Right lobe of liver (tissue), 6 donors: ENCODE data around the gene ZYG11B. TPM values are rescaled to one million over a fixed set of nuclear protein-coding genes. Genes with fewer than 3 reads are reported as not detected.
A peak's percentile ranks its signal among the peaks of the same experiment; 100 is the strongest.
"Not testable (repeated sequence)": the region's sequence is repeated elsewhere in the genome, so short reads cannot be mapped to it uniquely, and the experiment has no call there.

Source experiments
- ATAC-seq, 4 donors: fragments of 200-7000 bp; cut with Tn5 transposase; one replicate each; pipeline ENCODE4 v1.9.1; 2020; ENCODE audit warnings: mild to moderate bottlenecking in 4 of 4, moderate library complexity in 4 of 4
- DNase-seq, 3 donors: peaks; one replicate each; pipeline ENCODE4 v3.0.0-alpha.2; 2020
- H3K27ac ChIP-seq, 3 donors: fragments of 200-600 bp; one replicate each; pipeline ENCODE4 v1.8.0; 2022
- H3K27me3 ChIP-seq, 2 donors: fragments of 200-600 bp; one replicate each; pipeline ENCODE4 v1.8.0; 2022
- H3K36me3 ChIP-seq, 4 donors: fragments of 200-600 bp; sonication (generic) in 1 of 4; one replicate each; pipeline versions ENCODE4 v1.5.1 to v1.8.0; 2017 to 2022; ENCODE audit warnings: control low read depth in 1 of 4
- H3K4me1 ChIP-seq, 4 donors: fragments of 200-600 bp; sonication (generic) in 1 of 4; one replicate each; pipeline versions ENCODE4 v1.5.1 to v1.8.0; 2017 to 2022; ENCODE audit warnings: control low read depth in 1 of 4
- H3K4me3 ChIP-seq, 3 donors: fragments of 200-600 bp; one replicate each; pipeline ENCODE4 v1.8.0; 2022
- H3K9me3 ChIP-seq, 4 donors: fragments of 200-600 bp; sonication (generic) in 1 of 4; one replicate each; pipeline versions ENCODE4 v1.5.1 to v1.8.0; 2017 to 2022; ENCODE audit warnings: control low read depth in 1 of 4
- POLR2A ChIP-seq: fragments of 450-650 bp; IDR thresholded peaks from one replicate; pipeline ENCODE4 v1.6.1; 2017; ENCODE audit warnings: antibody characterized with exemption, mild to moderate bottlenecking
- WGBS: methylation state at CpG from one replicate; pipeline ENCODE4 v1.1.6; 2018; ENCODE audit warnings: low coverage, low lambda C conversion rate; ENCODE audit not compliant: insufficient coverage; ENCODE audit errors: missing lambda C conversion rate; 5-methylcytosine and 5-hydroxymethylcytosine counted together
- intact Hi-C, 2 donors: fragments of 100-400 bp; cut with DNase I; formaldehyde crosslinking; loops; one replicate each; pipeline versions ENCODE4 v1.11.2 to v1.14.1; 2022
- total RNA-seq, 6 experiments: library from RNA; depleted of rRNA in 2 of 6; stranded (reverse); fragments of >200 nt in 2 of 6; fragmentation: NEBNext Ultra II Directional in 3 of 6; extraction: Animal tissue kit (Norgen Biotek cat#: 25700) in 3 of 6; gene quantifications; one replicate each; pipeline versions ENCODE4 v1.1.0 to v1.2.4, GENCODE V29; 2016 to 2023
- TF ChIP-seq, protein P1 (sequence below), 4 donors: fragments of 200-600 bp in 3 of 4; fragments of 450-650 bp in 1 of 4; IDR thresholded peaks; one replicate each; pipeline versions ENCODE4 v1.5.1 to v1.8.0; 2016 to 2022; ENCODE audit warnings: antibody characterized with exemption in 4 of 4, mild to moderate bottlenecking in 2 of 4
- donor health status: DM: no; HTN: yes; CAD: no.
- donor health status: DM: no; HTN: no; CAD: no.
- donor health status: DM: no; HTN: no; CAD: no.
- donor health status: DM: no; HTN: yes; CAD: no.
- donor health status: DM: no; HTN: yes; CAD: no.

ZYG11B gene
- total RNA-seq, 6 experiments from 2014 or later: 17.7 to 39.2 (median 30.9) TPM

DNA sequence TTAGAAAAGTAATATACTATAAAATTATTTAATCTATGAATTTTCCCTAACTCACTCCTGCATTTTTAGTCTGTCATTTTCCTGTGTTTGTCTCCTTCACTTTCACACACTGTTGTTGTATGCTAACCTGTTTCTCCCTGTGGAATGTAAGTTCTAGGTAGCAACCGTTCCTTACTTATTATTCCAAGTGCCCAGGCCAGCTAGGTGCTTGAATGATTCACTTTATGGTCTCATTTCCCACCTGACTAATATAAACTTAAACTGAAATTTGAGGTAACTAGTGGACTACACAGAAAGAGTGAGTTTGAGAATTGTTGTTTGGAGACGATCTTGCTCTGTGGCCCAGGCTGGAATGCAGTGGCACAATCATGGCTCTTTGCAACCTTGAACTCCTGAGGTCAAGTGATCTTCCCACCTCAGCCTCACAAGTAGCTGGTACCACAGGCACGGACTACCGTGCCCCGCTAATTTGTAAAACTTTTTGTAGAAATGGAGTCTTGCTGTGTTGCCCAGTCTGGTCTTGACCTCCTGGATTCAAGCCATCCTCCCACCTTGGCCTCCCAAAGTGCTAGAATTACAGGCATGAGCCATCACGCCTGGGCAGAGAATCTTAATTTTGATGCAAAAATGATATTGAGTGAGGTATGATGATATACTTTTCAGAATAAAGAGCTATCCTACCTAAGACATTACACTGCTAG, 1.9 kb downstream of the ZYG11B start:
- H3K36me3 ChIP-seq: no peaks in the 10 kb centered on the region
- peak in 1 of 3 donors; percentile 19 for DNase-seq
- intact Hi-C loops: no loop called here

DNA sequence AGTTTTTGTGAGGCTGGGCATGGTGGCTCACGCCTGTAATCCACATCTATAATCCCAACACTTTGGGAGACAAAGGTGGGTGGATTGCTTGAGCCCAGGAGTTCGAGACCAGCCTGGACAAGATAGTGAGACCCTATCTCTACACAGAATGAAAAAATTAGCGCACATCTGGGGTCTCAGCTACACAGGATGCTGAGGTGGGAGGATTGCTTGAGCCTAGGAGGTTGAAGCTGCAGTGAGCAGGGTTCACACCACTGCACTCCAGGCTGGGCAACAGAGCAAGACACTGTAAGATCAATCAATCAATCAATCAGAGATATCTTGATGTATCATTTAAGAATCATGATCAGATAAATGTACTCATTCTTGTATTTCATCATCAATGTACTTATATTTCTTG, 7.1 kb downstream of the ZYG11B start:
- intact Hi-C loops: no loop called here
- no peaks in the 10 kb centered on the region for H3K36me3 ChIP-seq
- H3K27ac ChIP-seq: no peak overlapping the region
- no peak for TF ChIP-seq POLR2A
- TF ChIP-seq, protein P1, sequence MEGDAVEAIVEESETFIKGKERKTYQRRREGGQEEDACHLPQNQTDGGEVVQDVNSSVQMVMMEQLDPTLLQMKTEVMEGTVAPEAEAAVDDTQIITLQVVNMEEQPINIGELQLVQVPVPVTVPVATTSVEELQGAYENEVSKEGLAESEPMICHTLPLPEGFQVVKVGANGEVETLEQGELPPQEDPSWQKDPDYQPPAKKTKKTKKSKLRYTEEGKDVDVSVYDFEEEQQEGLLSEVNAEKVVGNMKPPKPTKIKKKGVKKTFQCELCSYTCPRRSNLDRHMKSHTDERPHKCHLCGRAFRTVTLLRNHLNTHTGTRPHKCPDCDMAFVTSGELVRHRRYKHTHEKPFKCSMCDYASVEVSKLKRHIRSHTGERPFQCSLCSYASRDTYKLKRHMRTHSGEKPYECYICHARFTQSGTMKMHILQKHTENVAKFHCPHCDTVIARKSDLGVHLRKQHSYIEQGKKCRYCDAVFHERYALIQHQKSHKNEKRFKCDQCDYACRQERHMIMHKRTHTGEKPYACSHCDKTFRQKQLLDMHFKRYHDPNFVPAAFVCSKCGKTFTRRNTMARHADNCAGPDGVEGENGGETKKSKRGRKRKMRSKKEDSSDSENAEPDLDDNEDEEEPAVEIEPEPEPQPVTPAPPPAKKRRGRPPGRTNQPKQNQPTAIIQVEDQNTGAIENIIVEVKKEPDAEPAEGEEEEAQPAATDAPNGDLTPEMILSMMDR (IDR thresholded peaks at IDR 0.05): no peak
- H3K4me1 ChIP-seq: peaks cover 0 to 27% (median 9%) of the 10 kb centered on the region in 4 donors
- no peaks in the 10 kb centered on the region for H3K9me3 ChIP-seq
- no peaks in the 10 kb centered on the region for H3K27me3 ChIP-seq
- DNase-seq (peak in 1 of 3 donors; percentile 9), ATAC-seq (no peak)
- no peak overlapping the region for H3K4me3 ChIP-seq
- WGBS: 86% methylated on average over 1 of the region's 3 CpGs

More for the DNA sequence above, 1.9 kb downstream of the ZYG11B start:
- 50% methylated on average over 6 of the region's 6 CpGs for WGBS
- TF ChIP-seq, protein P1 (IDR thresholded peaks at IDR 0.05): no peak
- no peak for TF ChIP-seq POLR2A
- ATAC-seq: no peak
- H3K4me1 ChIP-seq: peaks cover 0 to 15% (median 4%) of the 10 kb centered on the region in 4 donors
- H3K27me3 ChIP-seq: no peaks in the 10 kb centered on the region
- peak overlapping the region in 2 of 3 donors; percentile 91 for H3K27ac ChIP-seq
- no peaks in the 10 kb centered on the region for H3K9me3 ChIP-seq
- peak overlapping the region in 2 of 3 donors; percentile 81 to 97 for H3K4me3 ChIP-seq

DNA sequence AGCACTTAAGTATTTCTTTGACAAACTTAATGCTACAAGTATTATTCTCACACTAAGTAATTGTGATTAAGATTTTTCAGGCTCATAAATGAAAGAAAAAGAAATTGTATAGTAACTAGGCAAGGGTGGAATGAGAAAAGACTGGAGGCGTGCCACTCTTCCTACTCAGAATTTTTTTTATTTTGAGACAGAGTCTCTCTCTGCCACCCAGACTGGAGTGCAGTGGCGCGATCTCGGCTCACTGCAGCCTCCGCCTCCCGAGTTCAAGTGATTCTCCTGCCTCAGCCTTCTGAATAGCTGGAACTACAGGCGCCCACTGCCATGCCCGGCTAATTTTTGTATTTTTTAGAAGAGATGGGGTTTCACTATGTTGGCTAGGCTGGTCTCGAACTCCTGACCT, 9.1 kb downstream of the ZYG11B start:
- ATAC-seq, H3K36me3 ChIP-seq, H3K27ac ChIP-seq, H3K27me3 ChIP-seq, H3K9me3 ChIP-seq, intact Hi-C loops, H3K4me3 ChIP-seq, DNase-seq: not testable (repeated sequence)
- peaks cover 0 to 39% (median 18%) of the 10 kb centered on the region in 4 donors for H3K4me1 ChIP-seq
- 98% methylated on average over 3 of the region's 9 CpGs for WGBS

DNA sequence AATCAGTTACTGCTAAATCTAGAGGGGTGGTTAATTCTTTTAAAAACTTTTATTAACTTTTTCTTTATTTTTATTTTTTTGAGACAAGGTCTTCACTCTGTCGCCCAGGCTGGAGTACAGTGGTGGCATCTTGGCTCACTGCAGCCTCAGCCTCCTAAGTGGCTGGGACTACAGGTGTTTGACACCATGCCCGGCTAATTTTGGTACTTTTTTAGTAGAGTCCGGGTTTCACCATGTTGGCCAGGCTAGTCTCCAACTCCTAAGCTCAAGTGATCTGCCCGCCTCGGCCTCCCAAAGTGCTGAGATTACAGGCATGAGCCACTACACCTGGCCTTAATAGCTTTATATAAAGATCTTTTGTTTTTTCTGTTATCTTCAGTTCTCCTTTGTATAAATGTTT, 11.9 kb downstream of the ZYG11B start:
- TF ChIP-seq POLR2A: no peak
- TF ChIP-seq, protein P1 (IDR thresholded peaks at IDR 0.05): no peak
- Histone ChIP-seq H3K9me3 (no peaks in the 10 kb centered on the region), H3K4me1 (peaks cover 0 to 54% (median 23%) of the 10 kb centered on the region in 4 donors), H3K4me3 (no peak overlapping the region), H3K27ac (peak overlapping the region in 2 of 3 donors; percentile 73 to 86), H3K27me3 (no peaks in the 10 kb centered on the region), H3K36me3 (no peaks in the 10 kb centered on the region)
- ATAC-seq (peak in 2 of 4 donors; percentile 22 to 26), DNase-seq (peak in 1 of 3 donors; percentile 50)
- WGBS: 38% methylated on average over 5 of the region's 5 CpGs
- intact Hi-C loops: no loop called here

DNA sequence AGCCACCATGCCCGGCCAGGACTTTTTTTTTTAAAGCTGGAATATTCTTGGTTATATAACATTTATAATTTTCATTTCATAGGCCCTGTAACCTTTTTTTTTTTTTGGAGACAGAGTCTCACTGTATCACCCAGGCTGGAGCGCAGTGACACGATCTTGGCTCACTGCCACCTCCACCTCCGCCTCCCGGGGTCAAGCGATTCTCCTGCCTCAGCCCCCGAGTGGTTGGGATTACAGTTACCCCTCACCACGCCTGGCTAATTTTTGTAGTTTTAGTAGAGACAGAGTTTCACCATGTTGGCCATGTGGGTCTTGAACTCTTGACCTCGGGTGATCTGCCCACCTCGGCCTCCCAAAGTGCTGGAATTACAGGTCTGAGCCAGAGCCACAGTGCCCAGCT, 12.6 kb downstream of the ZYG11B start:
- intact Hi-C loops: no loop called here
- H3K4me3 ChIP-seq: no peak overlapping the region
- ATAC-seq: peak in 3 of 4 donors; percentile 26 to 52 (median 39)
- H3K27me3 ChIP-seq: no peaks in the 10 kb centered on the region
- H3K4me1 ChIP-seq: peaks cover 0 to 54% (median 23%) of the 10 kb centered on the region in 4 donors
- H3K27ac ChIP-seq: peak overlapping the region in 2 of 3 donors; percentile 73 to 86
- H3K9me3 ChIP-seq: no peaks in the 10 kb centered on the region
- no peaks in the 10 kb centered on the region for H3K36me3 ChIP-seq
- WGBS: 33% methylated on average over 9 of the region's 10 CpGs
- TF ChIP-seq POLR2A: no peak
- TF ChIP-seq, protein P1 (IDR thresholded peaks at IDR 0.05): no peak
- peak in 2 of 3 donors; percentile 53 to 64 for DNase-seq
